Immature natural killer cell (primary cell): ENCODE measurements around the gene BAZ1B. TPM values are rescaled to one million over a fixed set of nuclear protein-coding genes. Genes with fewer than 3 reads are reported as not detected.
"Not testable (repeated sequence)": the region's sequence is repeated elsewhere in the genome, so short reads cannot be mapped to it uniquely, and the experiment has no call there.

Experiments
- DNase-seq, 3 donors: peaks; one replicate each; pipeline ENCODE4 v3.0.0; 2022; ENCODE audit warnings: mixed read lengths in 1 of 3
- H3K27ac Mint-ChIP-seq, 6 donors: one replicate each; pipeline ENCODE4 v1.8.0; 2020; ENCODE audit warnings: mixed read lengths in 6 of 6, mild to moderate bottlenecking in 5 of 6, inconsistent platforms in 4 of 6, moderate library complexity in 3 of 6
- H3K27me3 Mint-ChIP-seq, 3 donors: one replicate each; pipeline ENCODE4 v1.8.0; 2020 to 2021; ENCODE audit warnings: low read depth in 3 of 3, mild to moderate bottlenecking in 3 of 3, mixed read lengths in 3 of 3, moderate library complexity in 3 of 3, inconsistent platforms in 1 of 3
- H3K36me3 Mint-ChIP-seq, 3 donors: one replicate each; pipeline ENCODE4 v1.8.0; 2020; ENCODE audit warnings: mixed read lengths in 3 of 3, inconsistent platforms in 2 of 3, mild to moderate bottlenecking in 2 of 3
- H3K4me1 Mint-ChIP-seq, 2 donors: one replicate each; pipeline ENCODE4 v1.8.0; 2020; ENCODE audit warnings: inconsistent platforms in 2 of 2, mild to moderate bottlenecking in 2 of 2, mixed read lengths in 2 of 2, moderate library complexity in 1 of 2
- H3K4me3 Mint-ChIP-seq, 5 donors: one replicate each; pipeline ENCODE4 v1.8.0; 2020; ENCODE audit warnings: mild to moderate bottlenecking in 5 of 5, mixed read lengths in 5 of 5, inconsistent platforms in 3 of 5, moderate library complexity in 3 of 5
- H3K9me3 Mint-ChIP-seq, 6 donors: one replicate each; pipeline ENCODE4 v1.8.0; 2020; ENCODE audit warnings: mild to moderate bottlenecking in 6 of 6, mixed read lengths in 6 of 6, inconsistent platforms in 4 of 6, moderate library complexity in 3 of 6
- polyA plus RNA-seq, 3 donors: library from polyadenylated mRNA; unstranded; fragments of 300-500 nt; fragmentation: Illumina TruSeq; gene quantifications; one replicate each; pipeline ENCODE4 v1.2.3, GENCODE V29; 2021

BAZ1B gene, protein sequence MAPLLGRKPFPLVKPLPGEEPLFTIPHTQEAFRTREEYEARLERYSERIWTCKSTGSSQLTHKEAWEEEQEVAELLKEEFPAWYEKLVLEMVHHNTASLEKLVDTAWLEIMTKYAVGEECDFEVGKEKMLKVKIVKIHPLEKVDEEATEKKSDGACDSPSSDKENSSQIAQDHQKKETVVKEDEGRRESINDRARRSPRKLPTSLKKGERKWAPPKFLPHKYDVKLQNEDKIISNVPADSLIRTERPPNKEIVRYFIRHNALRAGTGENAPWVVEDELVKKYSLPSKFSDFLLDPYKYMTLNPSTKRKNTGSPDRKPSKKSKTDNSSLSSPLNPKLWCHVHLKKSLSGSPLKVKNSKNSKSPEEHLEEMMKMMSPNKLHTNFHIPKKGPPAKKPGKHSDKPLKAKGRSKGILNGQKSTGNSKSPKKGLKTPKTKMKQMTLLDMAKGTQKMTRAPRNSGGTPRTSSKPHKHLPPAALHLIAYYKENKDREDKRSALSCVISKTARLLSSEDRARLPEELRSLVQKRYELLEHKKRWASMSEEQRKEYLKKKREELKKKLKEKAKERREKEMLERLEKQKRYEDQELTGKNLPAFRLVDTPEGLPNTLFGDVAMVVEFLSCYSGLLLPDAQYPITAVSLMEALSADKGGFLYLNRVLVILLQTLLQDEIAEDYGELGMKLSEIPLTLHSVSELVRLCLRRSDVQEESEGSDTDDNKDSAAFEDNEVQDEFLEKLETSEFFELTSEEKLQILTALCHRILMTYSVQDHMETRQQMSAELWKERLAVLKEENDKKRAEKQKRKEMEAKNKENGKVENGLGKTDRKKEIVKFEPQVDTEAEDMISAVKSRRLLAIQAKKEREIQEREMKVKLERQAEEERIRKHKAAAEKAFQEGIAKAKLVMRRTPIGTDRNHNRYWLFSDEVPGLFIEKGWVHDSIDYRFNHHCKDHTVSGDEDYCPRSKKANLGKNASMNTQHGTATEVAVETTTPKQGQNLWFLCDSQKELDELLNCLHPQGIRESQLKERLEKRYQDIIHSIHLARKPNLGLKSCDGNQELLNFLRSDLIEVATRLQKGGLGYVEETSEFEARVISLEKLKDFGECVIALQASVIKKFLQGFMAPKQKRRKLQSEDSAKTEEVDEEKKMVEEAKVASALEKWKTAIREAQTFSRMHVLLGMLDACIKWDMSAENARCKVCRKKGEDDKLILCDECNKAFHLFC (N-terminal part only)
- 10 to 100 TPM in 1 of 3 donors, 1 to 10 TPM in 2; 3.6 to 23.4 (median 7.4) TPM for polyA plus RNA-seq

DNA sequence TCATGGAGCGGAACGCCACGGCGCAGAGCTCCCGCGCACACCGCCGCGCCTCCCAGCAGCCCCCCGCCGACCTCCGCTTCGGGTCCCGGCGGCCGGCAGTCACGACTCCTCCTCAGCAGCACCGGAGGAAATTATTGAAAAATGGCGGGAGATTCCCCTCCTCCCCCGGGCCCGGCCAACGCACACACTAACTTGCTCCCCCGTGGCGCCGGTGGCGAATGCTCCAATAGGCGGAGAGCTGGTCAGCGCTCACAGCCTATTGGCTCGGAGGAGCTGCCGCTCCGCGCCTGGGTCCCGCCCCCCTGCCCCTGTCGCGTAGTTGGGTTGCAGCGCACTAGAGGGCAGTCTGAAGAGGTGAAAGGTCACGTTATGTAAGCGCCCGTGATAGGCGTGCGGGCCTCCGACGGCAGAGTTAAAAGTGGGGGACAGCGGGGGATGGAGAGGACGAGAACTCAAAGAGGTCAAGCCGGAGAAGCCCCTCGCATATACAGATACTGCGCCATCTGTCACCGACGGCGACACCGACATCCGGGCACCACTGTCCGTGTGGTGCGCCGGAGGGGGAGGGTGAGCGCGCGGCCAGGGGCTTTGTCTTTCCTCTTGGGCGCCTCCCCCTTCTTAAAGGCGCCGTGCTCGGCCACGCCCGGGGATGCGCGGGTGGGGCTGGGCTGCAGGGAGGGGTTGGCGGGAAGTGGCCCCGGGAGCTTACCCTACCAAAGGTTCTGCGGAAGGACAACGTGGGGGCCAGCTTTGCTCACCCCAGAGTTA lies at the start of gene BAZ1B:
TSS of gene BAZ1B (minus strand) at position 189 of the 768 bp plus-strand sequence. CDS start 360 bp downstream, outside the sequence.
- peak; percentile 95 to 96 (median 95) for DNase-seq
- Mint-ChIP-seq H3K36me3 (no peaks in the 10 kb centered on the region), H3K4me3 (peak within 1 kb of the TSS; percentile 94 to 100 (median 99)), H3K27ac (peak within 1 kb of the TSS; percentile 98 to 100 (median 99)), H3K4me1 (peaks cover 65 to 77% of the 10 kb centered on the region in 2 donors), H3K9me3 (no peaks in the 10 kb centered on the region), H3K27me3 (peaks cover 5 to 13% (median 10%) of the 10 kb centered on the region in 3 donors)

DNA sequence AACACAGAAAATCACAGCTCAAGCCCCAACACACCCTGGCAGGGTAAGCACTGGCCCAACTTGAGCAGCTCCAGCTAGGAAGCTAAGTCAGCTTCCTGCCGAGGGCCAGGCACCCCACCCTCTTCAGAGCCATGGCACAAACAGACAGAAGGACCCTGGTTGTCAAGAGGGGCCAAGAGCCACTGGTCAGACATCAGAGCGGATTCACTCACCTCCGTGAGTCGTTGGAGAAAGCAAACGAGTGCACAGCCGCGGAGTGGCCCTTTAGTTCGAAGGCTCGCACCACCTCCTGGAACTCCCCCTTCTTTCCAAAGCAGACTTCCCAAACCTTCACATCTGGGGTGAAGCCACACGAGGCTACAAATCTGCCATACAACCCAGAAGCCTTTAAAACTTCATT lies 48.9 kb upstream of the BAZ1B start:
- H3K4me1 Mint-ChIP-seq = peaks cover 9% of the 10 kb centered on the region in 2 donors
- H3K36me3 Mint-ChIP-seq = peaks cover 3 to 31% (median 11%) of the 10 kb centered on the region in 3 donors
- no peaks in the 10 kb centered on the region for H3K27me3 Mint-ChIP-seq
- H3K4me3 Mint-ChIP-seq = no peak overlapping the region
- H3K27ac Mint-ChIP-seq = peak overlapping the region in 1 of 6 donors; percentile 46
- no peaks in the 10 kb centered on the region for H3K9me3 Mint-ChIP-seq
- DNase-seq = no peak

DNA sequence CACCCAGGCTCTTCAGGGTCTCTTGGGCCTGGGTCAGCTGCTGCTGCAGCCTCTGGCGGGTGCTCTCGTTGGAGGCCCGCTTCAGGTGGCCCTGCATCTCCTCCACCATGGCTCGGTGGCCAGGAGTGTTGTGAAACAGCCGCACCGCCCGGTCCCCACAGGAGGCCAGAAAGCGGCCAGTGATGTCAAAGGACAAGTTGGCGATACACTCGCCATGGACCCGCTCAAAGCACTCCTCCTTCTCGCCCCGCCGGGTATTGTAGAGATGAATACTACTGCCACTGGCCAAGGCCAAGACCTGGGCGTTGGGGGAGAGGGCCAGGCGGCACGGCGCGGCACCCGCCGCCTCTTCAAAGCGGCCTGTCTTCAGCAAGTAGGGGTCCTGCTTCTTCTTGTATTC lies 48.4 kb upstream of the BAZ1B start:
- peaks cover 14% of the 10 kb centered on the region in 2 donors for H3K4me1 Mint-ChIP-seq
- H3K9me3 Mint-ChIP-seq = no peaks in the 10 kb centered on the region
- no peaks in the 10 kb centered on the region for H3K27me3 Mint-ChIP-seq
- no peak overlapping the region for H3K27ac Mint-ChIP-seq
- H3K4me3 Mint-ChIP-seq = no peak overlapping the region
- peaks cover 3 to 31% (median 11%) of the 10 kb centered on the region in 3 donors for H3K36me3 Mint-ChIP-seq
- no peak for DNase-seq

DNA sequence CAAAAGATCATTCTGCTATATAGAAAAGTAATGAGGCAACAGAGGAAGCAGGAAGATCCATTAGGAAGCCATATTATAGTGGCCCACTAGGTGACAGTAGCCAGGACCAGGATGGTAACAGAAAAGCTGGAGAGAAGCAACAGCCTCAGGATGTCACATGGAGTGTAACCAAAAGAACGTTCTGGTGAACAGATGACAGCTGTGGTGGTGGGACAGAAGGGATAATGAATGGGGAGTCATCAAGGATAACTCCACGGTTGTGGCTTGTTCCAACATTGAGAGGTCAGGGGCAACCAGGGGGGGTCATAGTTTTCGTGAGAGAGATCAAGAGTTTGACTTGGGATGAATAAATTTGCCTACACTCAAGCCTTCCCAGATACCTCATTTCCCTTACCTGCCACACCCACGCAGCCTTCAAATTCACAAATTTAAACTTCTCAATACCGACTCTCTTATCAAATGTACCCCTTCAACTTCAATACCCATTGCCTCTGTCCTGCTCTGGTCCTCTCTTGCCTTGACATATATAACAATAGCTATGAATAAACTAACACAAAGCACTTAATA lies 47.0 kb upstream of the BAZ1B start:
- DNase-seq = no peak
- Mint-ChIP-seq H3K4me1 (peaks cover 15 to 16% of the 10 kb centered on the region in 2 donors), H3K27me3 (no peaks in the 10 kb centered on the region), H3K36me3 (peaks cover 3 to 25% (median 11%) of the 10 kb centered on the region in 3 donors), H3K4me3 (no peak overlapping the region), H3K27ac (peak overlapping the region in 3 of 6 donors; percentile 33 to 59 (median 46)), H3K9me3 (no peaks in the 10 kb centered on the region)

DNA sequence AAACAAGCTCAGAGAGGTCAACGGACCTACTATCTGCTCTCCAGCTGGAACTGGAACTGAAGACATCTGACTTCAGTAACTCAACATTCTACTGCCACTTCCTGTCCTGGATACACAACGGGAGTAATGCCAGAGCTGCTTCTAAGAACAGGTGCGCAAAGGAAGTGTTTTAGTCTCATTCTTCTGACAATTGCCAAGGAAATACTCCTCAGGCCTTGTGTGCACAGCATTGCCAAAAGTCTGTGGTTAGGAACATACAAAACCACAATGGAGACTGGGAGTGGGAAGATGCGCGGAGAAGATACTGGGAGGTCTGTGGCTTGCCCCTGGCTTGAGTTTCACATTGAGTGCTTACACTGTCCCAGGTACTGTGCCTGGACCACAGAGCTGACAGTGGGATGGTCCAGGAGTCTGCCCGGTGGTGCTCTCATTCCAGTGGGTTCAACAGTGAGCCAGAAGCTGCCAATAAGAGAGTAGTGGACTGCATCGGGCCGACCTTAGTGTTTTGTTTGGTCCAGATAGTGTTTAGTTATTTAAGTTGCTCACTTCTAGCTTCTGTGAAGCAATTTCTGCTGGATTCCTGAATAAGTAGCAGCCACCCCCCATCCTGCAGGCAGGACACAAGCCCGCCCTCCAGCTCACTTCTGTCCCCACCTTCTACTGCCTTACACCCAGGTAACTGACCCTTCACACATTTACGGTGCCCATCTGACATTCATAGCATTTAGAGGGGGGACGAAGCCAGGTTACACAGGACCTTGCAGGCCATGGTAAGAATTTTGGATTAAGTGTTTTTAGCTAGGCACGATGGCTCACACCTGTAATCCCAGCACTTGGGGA lies 46.0 kb upstream of the BAZ1B start:
- H3K27ac Mint-ChIP-seq = peak overlapping the region in 1 of 6 donors; percentile 58

DNA sequence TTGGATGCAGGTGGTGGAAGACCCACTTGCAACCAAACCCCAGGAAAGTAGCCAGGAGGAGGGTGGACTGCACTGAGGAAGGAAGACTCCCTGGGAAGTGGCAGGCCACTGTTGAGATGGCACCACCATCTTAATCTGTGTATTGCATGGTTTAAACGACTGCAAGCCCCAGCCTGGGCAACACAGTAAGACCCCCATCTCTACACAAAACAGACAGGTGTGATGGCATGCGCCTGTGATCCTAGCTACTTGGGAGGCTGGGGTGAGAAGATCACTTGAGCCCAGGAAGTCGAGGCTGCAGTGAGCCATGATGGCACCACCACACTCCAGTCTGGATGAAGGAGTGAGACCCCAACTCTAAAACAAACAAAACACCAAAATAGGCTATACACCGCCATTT lies 45.0 kb upstream of the BAZ1B start:
- Mint-ChIP-seq H3K9me3 (no peaks in the 10 kb centered on the region), H3K27me3 (peaks cover 0 to 2% (median 0%) of the 10 kb centered on the region in 3 donors), H3K4me3 (no peak overlapping the region), H3K36me3 (peaks cover 0 to 15% (median 3%) of the 10 kb centered on the region in 3 donors), H3K4me1 (peaks cover 15 to 16% of the 10 kb centered on the region in 2 donors), H3K27ac (no peak overlapping the region)
- no peak for DNase-seq

More for the DNA sequence above, 46.0 kb upstream of the BAZ1B start:
- H3K36me3 Mint-ChIP-seq = peaks cover 0 to 22% (median 8%) of the 10 kb centered on the region in 3 donors
- DNase-seq = no peak
- no peak overlapping the region for H3K4me3 Mint-ChIP-seq
- H3K27me3 Mint-ChIP-seq = no peaks in the 10 kb centered on the region
- no peaks in the 10 kb centered on the region for H3K9me3 Mint-ChIP-seq
- peaks cover 15 to 16% of the 10 kb centered on the region in 2 donors for H3K4me1 Mint-ChIP-seq

DNA sequence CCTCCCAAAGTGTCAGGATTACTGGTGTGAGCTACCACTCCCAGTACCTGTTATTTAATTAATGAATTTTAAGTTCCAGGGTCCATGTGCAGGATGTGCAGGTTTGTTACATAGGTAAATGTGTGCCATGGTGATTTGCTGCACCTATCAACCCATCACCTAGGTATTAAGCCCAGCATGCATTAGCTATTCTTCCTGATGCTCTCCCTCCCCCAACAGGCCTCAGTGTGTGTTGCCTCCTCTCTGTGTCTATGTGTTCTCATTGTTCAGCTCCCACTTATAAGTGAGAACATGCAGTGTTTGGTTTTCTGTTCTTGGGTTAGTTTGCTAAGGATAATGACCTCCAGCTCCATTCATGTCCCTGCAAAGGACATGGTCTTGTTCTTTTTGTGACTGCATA lies 44.3 kb upstream of the BAZ1B start:
- not testable (repeated sequence) for DNase-seq, H3K9me3 Mint-ChIP-seq, H3K27me3 Mint-ChIP-seq
- H3K36me3 Mint-ChIP-seq = peaks cover 0 to 15% (median 3%) of the 10 kb centered on the region in 3 donors
- peak overlapping the region; percentile 40 to 93 (median 78) for H3K27ac Mint-ChIP-seq
- H3K4me3 Mint-ChIP-seq = peak overlapping the region; percentile 71 to 91 (median 87)
- H3K4me1 Mint-ChIP-seq = peaks cover 15 to 16% of the 10 kb centered on the region in 2 donors

DNA sequence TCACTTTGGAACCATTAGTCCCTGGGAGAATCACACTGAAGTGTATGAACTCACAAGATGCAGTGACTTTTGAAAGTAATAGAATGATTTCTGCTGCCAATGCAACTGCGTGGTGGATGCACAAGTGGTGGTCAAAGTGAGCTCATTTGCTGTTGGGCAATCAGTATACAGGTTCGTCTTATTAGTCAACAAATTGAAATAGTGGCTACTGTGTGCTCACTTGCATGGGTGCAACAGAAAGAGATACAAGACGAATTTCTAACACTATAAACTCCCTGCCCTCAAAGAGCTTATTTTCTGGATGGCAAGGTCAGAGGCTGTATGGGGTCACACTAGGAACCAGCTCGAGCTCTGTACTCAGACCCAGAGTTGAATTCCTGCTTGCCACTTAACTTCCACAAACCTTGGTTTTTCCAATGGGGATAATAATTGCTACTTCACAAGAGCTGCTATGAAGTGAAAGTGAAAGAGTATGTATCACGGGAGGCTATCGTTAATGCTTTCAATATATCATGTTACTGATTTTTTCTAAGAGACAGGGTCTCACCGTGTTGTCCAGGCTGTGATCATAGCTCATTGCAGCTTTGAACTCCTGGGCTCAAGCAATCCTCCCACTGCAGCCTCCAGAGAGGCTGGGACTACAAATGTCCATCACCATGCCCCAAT lies 43.7 kb upstream of the BAZ1B start:
- H3K4me1 Mint-ChIP-seq = peaks cover 15 to 16% of the 10 kb centered on the region in 2 donors
- H3K9me3 Mint-ChIP-seq = no peaks in the 10 kb centered on the region
- no peak for DNase-seq
- peaks cover 0 to 2% (median 0%) of the 10 kb centered on the region in 3 donors for H3K27me3 Mint-ChIP-seq
- peaks cover 0 to 10% (median under 1%) of the 10 kb centered on the region in 3 donors for H3K36me3 Mint-ChIP-seq
- peak overlapping the region; percentile 40 to 93 (median 78) for H3K27ac Mint-ChIP-seq
- H3K4me3 Mint-ChIP-seq = peak overlapping the region; percentile 71 to 91 (median 87)

DNA sequence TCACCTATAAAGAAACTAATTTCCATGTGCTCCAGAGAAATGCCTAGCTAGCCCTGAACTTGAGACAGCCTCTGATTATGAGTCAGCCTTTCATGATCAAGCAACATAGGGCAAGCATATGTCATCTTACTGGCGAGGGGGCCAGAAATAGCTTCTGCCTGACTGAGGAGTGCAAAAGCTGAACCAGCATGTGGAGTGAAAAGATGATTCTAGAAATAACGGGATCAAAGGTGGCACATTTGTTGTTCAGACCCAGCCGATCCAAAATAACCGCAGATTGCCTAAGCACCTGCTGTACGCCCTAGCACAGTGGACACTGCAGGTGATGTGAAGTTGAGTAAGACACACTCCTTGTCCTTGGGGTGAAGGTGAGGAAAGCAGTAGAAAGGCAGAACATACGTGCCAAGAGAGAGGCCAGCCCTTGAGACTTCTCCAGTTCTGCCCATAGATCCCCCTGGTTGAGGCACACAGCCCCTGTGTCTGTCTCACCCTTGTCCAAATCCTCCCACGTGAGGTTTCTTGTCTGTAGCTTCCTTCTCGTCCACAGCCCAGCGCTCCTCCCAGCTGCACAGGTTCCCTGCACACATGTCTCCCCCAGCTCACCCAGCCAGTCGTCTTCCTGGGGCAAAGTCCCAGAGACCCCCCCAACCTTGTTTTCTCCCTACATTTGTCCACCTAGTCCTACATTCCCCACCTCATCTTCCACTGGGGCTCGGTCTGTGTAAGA lies 38.2 kb upstream of the BAZ1B start:
- no peak overlapping the region for H3K4me3 Mint-ChIP-seq
- peaks cover 0 to 2% (median 0%) of the 10 kb centered on the region in 3 donors for H3K36me3 Mint-ChIP-seq
- DNase-seq = no peak
- H3K4me1 Mint-ChIP-seq = peaks cover 15 to 20% of the 10 kb centered on the region in 2 donors
- H3K9me3 Mint-ChIP-seq = no peaks in the 10 kb centered on the region
- peaks cover 3 to 20% (median 4%) of the 10 kb centered on the region in 3 donors for H3K27me3 Mint-ChIP-seq
- peak overlapping the region in 1 of 6 donors; percentile 14 for H3K27ac Mint-ChIP-seq

DNA sequence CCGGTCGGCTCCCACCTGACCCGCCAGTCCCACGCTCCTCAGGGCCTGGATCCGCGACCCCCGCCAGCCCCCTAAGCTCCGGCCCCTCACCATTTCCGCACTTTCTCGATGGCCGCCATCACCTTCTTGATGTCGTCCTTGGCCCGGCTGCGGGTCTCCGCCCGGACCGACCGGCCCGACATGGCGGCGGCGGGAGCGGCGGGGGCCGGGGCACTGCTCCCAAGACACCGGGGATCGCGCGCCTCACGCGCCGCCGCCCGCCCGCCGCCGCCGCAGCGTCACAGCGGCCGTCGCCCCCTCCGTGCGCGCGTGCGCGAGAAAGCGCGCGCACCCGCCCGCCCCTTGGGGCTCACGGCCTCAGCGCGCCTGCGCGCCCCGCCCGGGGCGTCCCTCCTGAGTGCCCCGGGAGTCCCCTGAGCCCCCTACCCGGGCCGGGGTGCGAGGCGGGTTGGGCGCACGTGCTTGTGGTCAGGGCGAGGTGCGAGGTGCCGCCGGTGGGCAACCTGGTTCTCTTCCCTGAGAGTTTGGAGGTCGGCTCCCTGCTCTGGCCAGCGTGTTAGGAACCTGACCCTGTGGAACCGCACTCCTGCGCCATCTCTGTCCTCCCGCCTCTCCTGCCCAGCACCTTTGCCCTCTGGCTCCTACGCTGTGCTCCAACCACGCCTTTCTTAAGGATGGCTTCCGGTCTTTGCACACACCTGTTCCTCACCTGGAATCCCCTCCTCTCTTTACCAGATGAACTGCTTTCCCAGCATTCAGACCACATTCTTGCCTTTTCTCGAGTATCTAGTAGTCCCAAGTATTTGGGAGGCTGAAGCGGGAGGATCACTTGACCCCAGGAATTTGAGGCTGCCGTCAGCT lies 35.5 kb upstream of the BAZ1B start, which contains the start of gene BCL7B:
TSS of gene BCL7B (minus strand) at position 294 of the 861 bp plus-strand sequence. CDS start at position 182, 112 bp downstream.
- DNase-seq = peak; percentile 83 to 87 (median 87)

More for the DNA sequence above, 35.5 kb upstream of the BAZ1B start, which contains the start of gene BCL7B:
- Mint-ChIP-seq H3K4me1 (peaks cover 33 to 34% of the 10 kb centered on the region in 2 donors), H3K27ac (peak within 1 kb of the TSS; percentile 95 to 99 (median 98)), H3K36me3 (peaks cover 0 to 4% (median 3%) of the 10 kb centered on the region in 3 donors), H3K9me3 (no peaks in the 10 kb centered on the region), H3K4me3 (peak within 1 kb of the TSS; percentile 93 to 95 (median 95)), H3K27me3 (peaks cover 3 to 20% (median 4%) of the 10 kb centered on the region in 3 donors)
